ENCODE data around the gene INSRR.
A peak's percentile ranks its signal among the peaks of the same experiment; 100 is the strongest.

Gene INSRR

DNA sequence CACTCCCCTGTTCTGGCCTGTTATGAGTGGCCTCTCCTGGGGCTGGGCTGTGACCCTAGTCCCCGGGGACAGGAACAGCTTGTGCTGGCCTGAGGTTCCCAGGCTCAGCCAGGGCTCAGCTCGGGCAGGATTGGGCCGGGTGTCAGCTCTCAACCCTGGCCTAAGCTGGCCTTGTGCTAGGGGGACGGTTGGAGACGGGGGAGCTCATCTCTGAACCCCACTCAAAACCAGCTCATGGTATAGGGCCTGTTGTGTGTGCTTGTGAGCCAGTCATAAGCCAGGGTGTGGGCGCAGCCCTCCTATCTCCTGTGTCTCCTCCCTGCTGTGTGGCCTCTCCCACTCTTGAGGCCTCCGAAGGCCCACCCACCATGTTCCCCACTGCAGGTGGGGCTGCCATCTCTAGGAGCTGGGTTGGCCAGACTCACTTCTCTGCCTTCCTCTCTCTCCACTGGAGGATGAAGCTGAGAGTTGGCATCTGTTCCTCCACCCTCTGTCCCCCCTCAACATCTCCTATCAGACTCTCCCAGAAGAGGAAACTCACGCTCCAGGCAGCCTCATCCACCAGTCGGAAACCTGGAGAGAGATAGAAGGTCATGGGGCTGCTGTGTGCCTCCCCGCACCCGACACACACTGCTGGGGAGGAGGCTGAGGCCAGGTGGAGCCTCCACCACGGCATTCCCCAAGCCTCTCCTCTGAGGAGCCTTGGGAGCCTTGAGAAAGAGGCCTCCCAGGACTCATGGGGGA lies 36.0 kb upstream of the INSRR start:
- peak overlapping the region; percentile 93 for H3K27ac ChIP-seq
- DNase-seq (ENCODE audit: low read depth, low spot score), result no peak

DNA sequence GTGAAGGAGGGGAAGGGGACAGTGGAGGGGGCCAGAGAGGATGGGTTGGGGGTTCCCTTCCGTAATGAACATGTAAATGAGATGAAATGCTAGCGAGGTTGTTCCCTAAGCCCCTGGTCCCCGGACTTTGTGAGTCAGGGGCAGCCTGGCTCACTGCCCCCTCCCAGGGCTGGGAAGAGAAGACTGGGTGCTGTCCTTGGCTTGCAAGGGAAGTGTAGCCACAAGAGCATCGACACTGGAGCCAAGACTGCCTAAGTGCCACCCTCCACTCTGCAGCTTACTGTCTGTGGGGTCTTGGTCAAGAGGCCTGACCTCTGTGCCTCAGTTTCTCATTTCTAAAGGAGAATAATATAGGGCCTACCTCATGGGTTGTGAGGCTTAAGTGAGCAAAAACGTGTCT lies 35.1 kb upstream of the INSRR start:
- H3K27ac ChIP-seq, result no peak overlapping the region
- DNase-seq (ENCODE audit: low read depth, low spot score), result no peak

DNA sequence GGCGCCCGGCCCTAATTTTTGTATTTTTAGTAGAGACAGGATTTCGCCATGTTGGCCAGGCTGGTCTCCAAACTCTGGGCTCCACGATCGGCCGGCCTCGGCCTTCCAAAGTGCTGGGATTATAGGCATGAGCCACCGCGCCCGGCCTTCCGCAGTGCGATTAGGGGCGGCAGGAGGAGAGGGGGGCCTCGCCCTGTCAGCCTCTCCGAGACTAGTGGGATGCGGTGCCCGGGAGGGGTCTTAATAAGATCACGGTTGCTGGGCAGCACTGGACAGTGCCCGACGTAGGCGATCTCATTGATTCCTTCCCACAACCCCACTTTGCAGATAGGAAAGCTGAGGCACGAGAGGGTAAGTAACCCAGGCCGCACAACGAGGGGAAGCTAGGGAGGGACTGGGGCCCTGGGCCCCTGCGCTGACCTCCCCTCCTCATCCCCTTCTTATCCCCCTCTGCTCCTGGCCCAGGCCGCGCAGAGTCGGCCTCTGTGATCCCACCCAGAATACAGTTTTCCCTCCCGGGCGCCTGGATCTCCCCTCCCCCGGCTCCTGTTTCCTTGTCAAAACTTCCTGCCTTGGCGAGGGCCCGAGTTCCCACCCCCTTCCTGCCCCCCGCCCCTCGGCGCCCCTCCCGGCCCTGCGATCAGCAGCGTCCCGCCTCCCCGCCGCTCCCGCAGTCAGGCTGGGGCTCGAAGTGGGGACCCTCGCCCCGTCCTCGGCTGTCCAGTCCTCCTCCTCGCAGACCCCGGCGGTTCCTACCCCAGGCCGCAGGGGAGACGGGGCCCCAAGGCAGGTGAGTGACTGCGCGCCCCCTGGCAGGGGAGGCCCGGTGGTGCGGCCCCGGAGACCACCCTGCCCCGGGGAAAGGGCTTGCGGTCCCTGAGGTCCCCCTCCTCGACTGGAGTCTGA lies 34.4 kb upstream of the INSRR start, which contains the start of gene PEAR1:
PEAR1 (plus strand) TSS at position 671 of the 906 bp plus-strand sequence. CDS start 10,209 bp downstream, outside the sequence.
- no peak for DNase-seq (ENCODE audit: low read depth, low spot score)
- no peak within 1 kb of the TSS for H3K27ac ChIP-seq

DNA sequence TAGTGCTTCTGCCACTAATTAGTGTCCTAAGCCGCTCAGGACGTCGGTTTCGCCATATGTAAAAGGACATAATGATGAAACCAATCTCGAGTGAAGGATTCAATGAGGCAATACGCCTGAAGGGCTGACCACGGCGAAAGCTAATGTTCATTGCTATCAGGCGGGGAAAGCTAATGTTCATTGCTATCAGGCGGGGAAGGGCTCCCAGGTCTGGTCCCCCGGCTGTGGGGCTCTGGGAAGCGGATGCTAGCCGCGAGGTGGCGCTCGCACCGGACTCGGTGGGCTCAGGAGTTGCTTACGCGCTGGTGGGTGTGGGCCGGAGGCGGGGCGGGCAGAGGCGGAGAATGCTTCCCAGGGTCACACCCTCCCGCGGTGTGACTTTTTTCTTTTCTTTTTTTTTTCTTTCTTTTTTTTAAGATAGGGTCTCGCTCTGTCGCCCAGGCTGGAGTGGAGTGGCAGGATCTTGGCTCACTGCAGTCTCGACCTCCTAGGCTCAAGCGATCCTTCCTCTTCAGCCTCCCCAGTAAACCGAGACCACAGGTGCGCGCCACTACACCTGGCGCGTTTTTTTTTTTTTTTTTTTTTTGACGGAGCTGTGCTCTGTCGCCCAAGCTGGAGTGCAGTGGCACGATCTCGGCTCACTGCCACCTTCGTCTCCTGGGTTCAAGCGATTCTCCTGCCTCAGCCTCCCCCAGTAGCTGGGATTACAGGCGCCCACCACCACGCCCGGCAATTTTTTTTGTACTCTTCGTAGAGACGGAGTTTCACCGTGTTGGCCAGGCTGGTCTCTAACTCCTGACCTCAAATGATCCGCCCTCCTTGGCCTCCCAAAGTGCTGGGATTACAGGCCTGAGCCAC lies 33.5 kb upstream of the INSRR start:
- H3K27ac ChIP-seq, result no peak overlapping the region
- DNase-seq (ENCODE audit: low read depth, low spot score), result peak; percentile 45

DNA sequence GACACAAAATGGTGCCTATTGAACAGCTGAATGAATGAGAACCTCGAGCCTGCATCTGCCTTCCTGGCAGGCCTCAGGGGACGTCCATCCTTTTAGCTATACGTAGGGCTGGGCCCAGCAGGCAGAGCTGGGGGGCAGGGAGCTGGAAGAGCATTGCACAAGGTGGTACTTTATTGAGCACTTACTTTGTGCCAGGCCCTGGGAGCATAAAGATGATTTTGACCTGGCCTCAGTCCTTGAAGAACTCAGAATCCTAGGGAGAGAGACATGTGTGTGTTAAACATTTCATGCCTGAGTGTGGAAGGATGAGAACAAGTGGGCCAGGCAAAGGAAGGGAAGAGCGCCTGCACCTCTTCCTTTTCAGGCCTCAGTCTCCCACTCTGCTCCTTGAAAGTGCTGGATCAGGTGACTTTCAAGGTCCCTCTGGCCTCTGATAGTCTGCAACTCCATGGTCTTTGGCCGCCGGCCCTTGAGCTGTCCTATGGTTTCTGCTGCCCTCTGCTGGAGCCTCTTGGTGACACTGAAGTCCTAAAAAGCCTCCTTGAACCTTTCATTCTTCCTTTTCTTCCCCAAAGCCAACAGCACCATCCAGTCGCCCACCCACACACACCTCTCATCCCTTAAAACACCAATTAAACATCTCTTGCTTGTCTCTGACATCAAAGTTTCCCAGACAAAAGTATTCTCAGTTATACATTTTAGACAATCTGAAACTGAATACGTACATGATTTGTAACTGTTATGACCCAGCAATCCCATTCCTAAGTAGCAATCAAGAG lies 31.1 kb upstream of the INSRR start:
- no peak for DNase-seq (ENCODE audit: low read depth, low spot score)
- no peak overlapping the region for H3K27ac ChIP-seq

DNA sequence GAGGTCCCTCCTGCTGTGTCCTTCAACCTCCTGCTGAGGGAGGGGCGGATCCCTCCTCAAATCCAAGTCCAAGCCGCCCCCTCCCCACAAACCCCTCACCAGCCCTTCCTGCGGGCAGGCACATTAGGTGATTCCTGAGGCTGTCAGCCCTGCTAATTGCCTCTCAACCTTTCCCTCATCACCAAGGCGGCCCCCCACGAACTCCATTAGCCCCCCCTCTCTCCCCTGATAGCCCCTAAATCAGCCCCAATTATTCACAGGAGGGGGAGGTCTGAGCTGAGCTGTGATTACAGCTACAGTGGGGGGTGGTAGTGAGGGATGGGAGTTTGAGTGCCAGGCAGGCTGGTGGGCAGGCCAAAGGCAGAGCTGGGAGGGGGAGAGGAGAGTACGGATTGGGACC lies 28.8 kb upstream of the INSRR start:
- no peak for DNase-seq (ENCODE audit: low read depth, low spot score)
- no peak overlapping the region for H3K27ac ChIP-seq

DNA sequence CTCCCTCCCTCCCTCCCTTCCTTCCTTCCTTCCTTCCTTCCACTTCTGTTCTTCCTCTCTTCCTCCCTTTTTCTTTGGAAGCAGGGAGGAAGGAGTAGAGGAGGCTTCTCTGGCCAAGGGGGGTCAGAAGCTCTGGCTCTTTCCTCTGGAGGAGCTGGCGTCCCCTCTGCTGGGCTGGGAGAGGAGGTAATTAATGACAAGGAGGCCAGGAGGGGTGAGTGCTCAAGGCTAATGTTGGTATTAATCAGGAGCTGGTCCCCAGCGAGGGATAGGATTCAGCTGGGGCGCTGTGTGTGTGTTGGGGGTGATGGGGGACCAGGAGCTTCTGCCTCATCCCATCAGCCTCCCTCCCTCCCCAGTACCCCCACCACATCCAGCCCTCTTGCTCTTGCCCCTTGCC lies 28.4 kb upstream of the INSRR start:
- DNase-seq (ENCODE audit: low read depth, low spot score), result no peak
- H3K27ac ChIP-seq, result no peak overlapping the region

DNA sequence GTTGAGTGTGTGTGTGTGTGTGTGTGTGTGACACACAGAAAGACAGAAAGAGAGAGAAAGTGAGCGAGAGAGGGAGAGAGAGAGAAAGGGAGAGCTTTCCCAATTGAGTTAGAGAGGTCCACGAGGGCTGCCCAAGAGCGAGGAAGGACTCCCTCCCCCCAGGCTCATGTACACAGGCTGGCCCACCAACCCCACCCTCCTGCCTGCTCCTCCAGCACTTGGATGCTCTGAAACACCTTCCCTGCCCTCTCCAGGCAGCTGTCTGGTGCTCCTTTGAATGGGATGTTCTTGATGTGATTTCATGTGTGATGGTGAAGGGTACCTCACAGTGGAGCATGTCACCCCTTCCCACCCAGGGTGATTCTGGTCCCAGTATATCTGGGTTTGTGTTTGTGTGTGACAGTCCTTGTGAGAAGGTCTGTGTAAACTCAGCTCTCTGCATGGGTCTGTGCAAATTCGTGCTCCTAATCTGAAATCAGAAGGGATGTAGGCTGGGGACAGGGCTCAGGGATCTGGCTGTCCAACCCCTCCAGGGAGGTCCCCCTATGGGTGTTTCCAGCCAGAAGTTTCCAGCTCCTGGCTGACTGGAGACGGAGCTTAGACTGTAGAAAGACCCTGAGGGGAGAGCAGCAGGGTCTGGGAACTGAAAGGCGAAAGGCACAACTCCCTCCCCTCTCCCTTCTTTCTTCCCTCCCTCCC lies 27.8 kb upstream of the INSRR start:
- H3K27ac ChIP-seq, result no peak overlapping the region
- DNase-seq (ENCODE audit: low read depth, low spot score), result no peak

DNA sequence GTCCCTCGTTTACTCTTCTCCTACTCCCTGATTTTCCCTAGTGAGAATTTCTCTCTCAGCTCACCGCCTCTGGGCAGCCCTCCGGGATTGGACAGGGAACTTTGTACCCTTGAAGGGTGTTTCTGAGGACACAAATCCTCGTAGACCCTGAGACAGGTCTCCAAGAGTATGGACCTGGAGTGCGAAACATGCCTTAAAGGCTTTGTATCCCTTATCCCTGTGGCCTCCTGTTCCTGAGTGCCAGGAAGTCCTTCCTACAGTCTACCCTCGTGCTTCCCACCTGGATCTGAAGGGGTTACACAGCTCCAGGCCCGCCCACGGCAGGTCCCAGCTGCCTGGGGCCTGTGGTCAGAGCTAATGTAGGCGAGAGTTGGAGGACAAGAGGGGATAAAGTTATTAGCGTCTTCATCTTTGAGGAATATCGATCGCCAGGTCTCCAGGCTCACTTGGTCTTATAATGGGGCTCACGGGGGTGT lies 27.0 kb upstream of the INSRR start:
- no peak for DNase-seq (ENCODE audit: low read depth, low spot score)
- no peak overlapping the region for H3K27ac ChIP-seq

DNA sequence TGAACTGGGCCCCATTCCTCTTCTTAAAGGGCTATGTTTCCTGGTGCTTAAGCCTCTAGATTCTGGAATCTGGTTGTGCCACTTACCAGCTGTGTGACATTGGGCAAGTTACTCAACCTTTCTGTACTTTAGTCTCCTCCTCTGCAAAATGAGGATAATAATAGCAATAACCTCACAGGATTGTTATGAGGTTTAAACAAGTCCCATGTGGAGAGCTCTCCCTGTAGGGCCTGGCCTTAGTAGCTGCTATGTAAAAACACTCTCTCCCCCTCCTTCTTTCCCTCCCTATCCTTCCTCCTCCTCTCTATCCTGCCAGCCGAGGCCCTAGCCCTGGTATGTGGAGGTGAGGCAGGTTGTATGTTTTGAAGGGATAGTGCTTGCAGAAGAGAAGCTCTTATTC lies 26.4 kb upstream of the INSRR start:
- H3K27ac ChIP-seq, result no peak overlapping the region
- no peak for DNase-seq (ENCODE audit: low read depth, low spot score)

DNA sequence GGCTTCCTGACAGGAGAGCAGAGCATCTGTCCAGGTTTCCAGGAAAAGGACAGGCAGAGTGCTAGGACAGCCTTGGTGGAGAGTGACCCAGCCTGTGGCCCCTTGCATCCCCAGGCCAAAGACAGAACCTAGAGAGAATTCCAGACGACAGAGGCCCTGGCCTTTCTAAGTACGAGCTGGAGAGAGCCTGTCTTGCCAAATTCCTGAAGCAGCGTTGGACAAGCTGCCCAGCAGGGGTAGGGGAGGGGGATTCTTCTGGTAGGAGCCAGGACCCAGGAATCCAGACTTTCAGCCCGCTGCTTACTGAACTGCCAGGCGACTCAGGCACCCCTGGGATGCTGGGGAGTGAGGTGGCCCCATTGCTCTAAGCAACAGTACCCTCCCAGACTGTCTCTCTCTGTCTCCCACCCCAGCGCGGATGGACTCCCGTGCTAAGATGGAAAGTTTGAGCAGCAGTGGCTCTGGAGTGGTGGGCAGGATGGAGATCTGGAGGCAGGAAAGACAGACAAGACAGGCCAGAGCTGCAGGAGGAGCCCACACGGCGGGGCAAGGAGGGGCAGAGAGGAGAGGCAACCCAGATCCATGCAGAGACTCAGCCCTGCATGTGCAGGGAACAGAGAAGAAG lies 25.8 kb upstream of the INSRR start:
- no peak for DNase-seq (ENCODE audit: low read depth, low spot score)

DNA sequence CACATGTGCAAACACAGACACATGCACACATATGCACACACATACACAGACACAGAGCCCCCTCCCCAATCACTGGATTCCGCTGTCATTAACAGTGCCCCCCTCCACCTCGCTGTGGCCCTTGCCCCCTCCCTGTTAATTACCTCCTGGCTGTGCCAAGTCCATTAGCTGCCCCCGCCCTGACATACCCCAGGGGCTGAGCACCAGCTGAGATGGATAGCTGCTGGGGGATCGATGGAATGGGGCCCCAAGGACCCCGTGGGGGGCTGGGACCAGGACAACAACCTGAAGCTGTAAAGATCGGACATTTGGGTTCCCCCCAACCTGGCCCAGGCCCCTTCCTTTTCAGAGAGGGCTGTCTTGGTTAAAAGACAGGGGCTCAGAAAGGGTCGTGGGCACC lies 25.0 kb upstream of the INSRR start:
- DNase-seq (ENCODE audit: low read depth, low spot score), result no peak
- no peak overlapping the region for H3K27ac ChIP-seq

More for the DNA sequence above, 25.8 kb upstream of the INSRR start:
- H3K27ac ChIP-seq, result no peak overlapping the region

DNA sequence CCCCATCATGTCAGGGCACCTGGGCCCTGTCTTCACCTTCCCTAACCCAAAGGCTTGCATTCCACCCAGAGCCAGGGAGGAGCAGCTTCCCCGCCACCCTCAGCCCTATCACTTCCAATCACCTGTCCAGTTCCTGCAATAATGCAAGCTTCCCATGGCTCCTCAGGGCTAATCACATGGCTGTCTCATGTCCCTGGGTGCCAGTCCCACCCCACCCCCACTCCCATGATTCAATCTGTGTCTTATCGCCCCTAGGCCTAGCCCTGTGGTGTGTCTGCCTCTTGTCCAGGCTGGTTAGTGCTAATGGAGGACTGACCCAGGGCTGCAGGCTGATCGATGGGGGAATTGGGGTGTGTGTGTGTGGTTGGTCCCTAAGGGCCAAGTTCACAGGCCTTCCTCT lies 23.6 kb upstream of the INSRR start:
- H3K27ac ChIP-seq, result no peak overlapping the region
- no peak for DNase-seq (ENCODE audit: low read depth, low spot score)

DNA sequence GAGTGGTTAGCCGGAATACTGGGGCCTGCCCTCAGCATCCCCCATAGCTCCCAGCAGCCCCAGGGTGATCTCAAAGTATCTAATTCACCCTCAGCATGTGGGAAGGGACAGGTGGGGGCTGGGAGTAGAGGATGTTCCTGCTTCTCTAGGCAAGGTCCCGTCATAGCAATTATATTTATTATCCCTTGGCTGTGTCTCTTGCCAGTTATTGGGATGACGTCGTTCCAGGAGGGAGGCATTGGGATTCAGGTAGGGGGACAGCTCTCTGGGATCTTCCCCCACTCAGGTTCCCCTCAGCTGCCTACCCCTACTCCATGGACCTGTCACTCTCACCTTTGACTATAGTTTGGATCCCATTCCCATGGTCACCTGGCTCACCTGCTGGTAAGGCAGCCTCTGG lies 22.7 kb upstream of the INSRR start:
- H3K27ac ChIP-seq, result no peak overlapping the region
- no peak for DNase-seq (ENCODE audit: low read depth, low spot score)

DNA sequence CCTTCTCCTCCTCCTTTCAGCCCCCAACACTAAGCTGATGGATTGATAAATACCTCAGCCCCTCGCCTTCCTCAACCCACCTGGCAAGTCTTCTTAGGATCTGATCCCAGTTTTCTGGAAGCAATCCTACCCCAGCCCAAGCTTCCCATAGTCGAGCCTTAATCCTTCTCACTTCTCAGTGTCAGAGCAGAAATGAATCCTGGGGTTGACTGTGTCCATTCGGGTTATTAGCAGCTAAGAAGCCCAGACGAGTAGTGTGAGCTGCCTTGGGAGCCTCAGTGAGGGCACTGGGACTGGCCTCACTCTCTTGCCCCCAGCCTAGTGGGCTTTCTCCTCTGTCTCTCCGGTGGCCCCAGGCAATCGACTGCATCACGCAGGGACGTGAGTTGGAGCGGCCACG lies 22.2 kb upstream of the INSRR start:
- no peak overlapping the region for H3K27ac ChIP-seq
- DNase-seq (ENCODE audit: low read depth, low spot score), result no peak

DNA sequence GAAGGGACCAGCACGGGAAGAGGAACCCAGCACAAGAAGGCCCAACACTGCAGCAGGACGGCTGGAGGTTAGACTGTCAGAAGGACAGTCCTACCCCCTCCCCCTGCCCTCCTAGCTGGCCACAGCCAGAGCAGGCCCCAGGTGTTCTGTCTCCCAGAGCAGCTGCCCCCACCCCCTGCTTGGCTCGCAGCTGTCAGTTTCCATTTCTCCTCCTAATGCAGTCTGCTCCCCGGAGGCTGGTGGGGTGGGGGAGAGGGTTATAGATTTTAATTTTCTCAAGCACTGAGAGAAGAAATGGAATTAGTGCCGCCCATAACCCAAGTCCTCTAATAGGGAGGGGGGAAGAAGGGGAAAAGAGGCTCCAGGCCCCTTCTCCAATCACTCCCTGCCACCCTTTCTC lies 21.6 kb upstream of the INSRR start:
- no peak overlapping the region for H3K27ac ChIP-seq
- DNase-seq (ENCODE audit: low read depth, low spot score), result no peak

DNA sequence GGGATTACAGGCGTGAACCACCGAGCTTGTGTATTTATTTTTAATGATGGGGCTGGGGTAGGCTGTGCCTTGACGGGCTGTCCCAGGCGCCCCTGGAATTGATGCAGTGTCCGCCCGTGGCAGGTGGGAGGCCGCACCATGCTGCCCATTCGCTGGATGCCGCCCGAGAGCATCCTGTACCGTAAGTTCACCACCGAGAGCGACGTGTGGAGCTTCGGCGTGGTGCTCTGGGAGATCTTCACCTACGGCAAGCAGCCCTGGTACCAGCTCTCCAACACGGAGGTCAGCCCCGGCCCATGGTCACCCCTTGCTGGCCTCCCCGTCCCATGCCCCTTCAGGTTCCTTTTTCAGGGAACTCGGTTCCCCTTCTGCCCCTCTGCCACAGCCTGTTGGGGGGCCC lies 21.0 kb upstream of the INSRR start:
- no peak overlapping the region for H3K27ac ChIP-seq
- DNase-seq (ENCODE audit: low read depth, low spot score), result no peak

DNA sequence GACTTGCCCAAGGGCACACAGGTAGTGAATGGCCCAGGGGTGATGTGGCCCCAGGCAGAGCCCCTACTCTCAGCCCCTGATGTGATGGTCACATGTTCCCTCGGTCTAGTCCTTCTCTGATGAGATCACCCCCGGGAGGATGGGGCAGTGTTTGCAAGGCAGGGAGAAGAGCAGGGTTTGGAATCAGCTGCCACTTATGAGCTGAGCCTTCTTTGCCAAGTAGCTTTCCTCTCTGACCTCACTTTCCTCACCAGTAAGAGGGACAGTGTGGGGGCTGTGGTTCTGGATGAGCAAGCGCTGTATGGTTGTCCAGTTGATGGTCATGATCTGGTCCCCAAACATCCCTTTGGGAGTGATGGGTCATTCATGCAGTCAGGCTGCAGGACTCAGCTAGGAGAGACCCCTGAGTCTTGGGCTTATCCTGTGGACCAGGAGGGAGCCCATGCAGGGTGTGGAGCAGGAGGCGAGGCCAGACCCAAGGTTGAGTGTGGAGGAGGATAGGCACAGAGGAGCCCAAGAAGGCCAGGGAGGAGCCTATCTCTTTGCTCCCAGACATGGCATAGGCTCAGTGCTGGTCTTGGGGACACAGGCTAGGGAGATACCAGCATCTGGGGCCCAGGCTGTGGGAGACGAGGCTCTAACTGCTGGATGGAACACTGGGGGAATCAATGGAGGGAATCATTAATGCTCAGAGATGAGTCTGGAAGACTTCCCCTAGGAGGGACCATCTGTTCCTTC lies 18.7 kb upstream of the INSRR start:
- H3K27ac ChIP-seq, result no peak overlapping the region
- DNase-seq (ENCODE audit: low read depth, low spot score), result no peak
